ENCODE measurements around the gene DCAF5. TPM values are rescaled to one million over a fixed set of nuclear protein-coding genes. Genes with fewer than 3 reads are reported as not detected.

Gene DCAF5
- total and polyA plus RNA-seq, 2 of the 13 experiments (the other 11 are each of a cell fraction or from before 2014, with no cell fraction given): 13.4 to 31.6 TPM

GRCh38 chr14:69088586-69088985, 64.3 kb downstream of the DCAF5 start:
- no TSS peak for BruUV-seq (replicated peaks)
- no peak for FAIRE-seq
- POLR2A ChIA-PET: no interaction called here
- no peak for DNase-seq (ENCODE audit: low spot score)
- H3K4me3 ChIP-seq (replicated peaks in 1 of 3; ENCODE audit: insufficient read depth in 1 of 3, low read depth in 2 of 3, low read length in 3 of 3): no peak overlapping the region
- H3K27ac ChIP-seq (ENCODE audit: extremely low read length, insufficient read depth, low read length): no peak overlapping the region
- TF ChIP-seq KDM5B (CRISPR knock-in tag; IDR thresholded peaks at IDR 0.05; ENCODE audit: borderline replicate concordance): no peak
- TF ChIP-seq ZBTB25 (CRISPR knock-in tag; IDR thresholded peaks at IDR 0.05): no peak
- no peak for TF ChIP-seq SRSF9 (IDR thresholded peaks at IDR 0.05; ENCODE audit: borderline replicate concordance, insufficient read depth, low read depth, low read length, poor library complexity, severe bottlenecking)
- TF ChIP-seq NCOR1 (IDR thresholded peaks at IDR 0.05; ENCODE audit: borderline replicate concordance, low read length): no peak
- no peak for TF ChIP-seq AHR (CRISPR knock-in tag; IDR thresholded peaks at IDR 0.05)
- TF ChIP-seq ARNT2 (CRISPR knock-in tag; IDR thresholded peaks at IDR 0.05; ENCODE audit: low read depth): no peak
- no peak for TF ChIP-seq RFX5 (IDR thresholded peaks at IDR 0.05; ENCODE audit: low read depth, low read length)
- no peak for TF ChIP-seq ZNF768 (CRISPR knock-in tag; IDR thresholded peaks at IDR 0.05)
- no peak for TF ChIP-seq GPN1 (CRISPR knock-in tag; IDR thresholded peaks at IDR 0.05; ENCODE audit: borderline replicate concordance)
- no peak for TF ChIP-seq CREBL2 (CRISPR knock-in tag; IDR thresholded peaks at IDR 0.05; ENCODE audit: borderline replicate concordance)
- TF ChIP-seq BRD4 (CRISPR knock-in tag; IDR thresholded peaks at IDR 0.05): no peak
- TF ChIP-seq HINFP (CRISPR knock-in tag; IDR thresholded peaks at IDR 0.05; ENCODE audit: low read depth): no peak
- no peak for TF ChIP-seq ATF4 (CRISPR knock-in tag; IDR thresholded peaks at IDR 0.05)
- no peak for TF ChIP-seq KAT7 (CRISPR knock-in tag; IDR thresholded peaks at IDR 0.05; ENCODE audit: borderline replicate concordance)
- TF ChIP-seq EHMT2 (IDR thresholded peaks at IDR 0.05; ENCODE audit: borderline replicate concordance, low read depth, low read length): no peak
- TF ChIP-seq MAX (IDR thresholded peaks at IDR 0.05): no peak
- TF ChIP-seq IRF2 (CRISPR knock-in tag; IDR thresholded peaks at IDR 0.05): no peak
- TF ChIP-seq ZNF570 (CRISPR knock-in tag; IDR thresholded peaks at IDR 0.05; ENCODE audit: borderline replicate concordance): no peak
- TF ChIP-seq ZBTB21 (CRISPR knock-in tag; IDR thresholded peaks at IDR 0.05): no peak
- TF ChIP-seq TBX3 (IDR thresholded peaks at IDR 0.05; ENCODE audit: borderline replicate concordance): no peak
- H3K9me3 ChIP-seq (ENCODE audit: low read length): no peaks in the 10 kb centered on the region
- no peak for ATAC-seq
- H3K4me2 ChIP-seq (ENCODE audit: low read depth, low read length): no peak overlapping the region
- no peaks in the 10 kb centered on the region for H3K79me2 ChIP-seq (ENCODE audit: insufficient read depth, low read length)
- 95% methylated on average over 1 of the region's 1 CpG for WGBS (ENCODE audit: low lambda C conversion rate)
- H3K36me3 ChIP-seq (replicated peaks in 1 of 2; ENCODE audit: control insufficient read depth in 1 of 2, insufficient read depth in 2 of 2, low read length in 2 of 2): peaks cover 4 to 65% of the 10 kb centered on the region in 2 experiments; a peak in 4 of 5 replicates
- H3K9ac ChIP-seq (ENCODE audit: insufficient read depth, low read depth, low read length): no peak overlapping the region
- peaks cover 9% of the 10 kb centered on the region for H3K4me1 ChIP-seq (ENCODE audit: insufficient read depth, low read length)
- no peak overlapping the region for H2AFZ ChIP-seq (ENCODE audit: low read length)
- H3K27me3 ChIP-seq (ENCODE audit: control insufficient read depth in 1 of 2, insufficient read depth in 2 of 2, low read length in 2 of 2): no peaks in the 10 kb centered on the region
- intact Hi-C loops (cut with micrococcal nuclease; ENCODE audit: unreplicated experiment) (no loop called here), in situ Hi-C loops (cut with HindIII; ENCODE audit: extremely low pct_ligation_motif_present, low pct_unique_long_range_greater_than_20kb) (no loop called here)
- CTCF ChIA-PET (ENCODE audit: low intra/inter-chr PET ratio, low total read pairs): interaction anchor here (2.2 kb wide), 1 partner anchor 177 kb away, joined by 15 read pairs; no protein-coding TSS in a partner anchor
- H4K20me1 ChIP-seq (ENCODE audit: insufficient read depth, low read length): no peaks in the 10 kb centered on the region

All from HepG2 (cell line).